Measurements from ENCODE around the gene TMEM213. TPM values are rescaled to one million over a fixed set of nuclear protein-coding genes. Genes with fewer than 3 reads are reported as not detected.
"Not testable (repeated sequence)": the region's sequence is repeated elsewhere in the genome, so short reads cannot be mapped to it uniquely, and the experiment has no call there.

Gene TMEM213
- total RNA-seq, 1 donor from 2014 or later, result not detected

DNA sequence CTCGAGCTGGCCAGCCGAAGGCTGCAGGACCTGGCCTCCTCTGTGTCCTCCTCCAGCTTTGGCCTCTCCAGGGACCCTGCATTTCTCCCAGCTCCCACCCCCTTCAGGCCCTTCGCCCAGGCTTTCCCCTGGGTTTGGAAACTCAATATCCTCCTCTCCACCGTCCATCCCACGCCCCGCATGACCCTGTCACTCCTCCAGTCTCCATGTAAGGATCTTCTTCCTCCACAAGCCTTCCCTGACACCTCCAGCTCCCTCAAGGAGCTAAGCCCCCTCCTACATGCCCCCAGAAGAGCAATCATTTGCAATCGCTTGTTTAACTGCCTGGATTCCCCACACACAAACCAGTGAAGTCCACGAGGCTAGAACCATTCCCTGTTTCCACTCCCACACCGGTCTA lies 24.6 kb upstream of the TMEM213 start:
- Mint-ChIP-seq H3K4me3 (no peak overlapping the region), H3K4me1 (peaks cover 3% of the 10 kb centered on the region), H3K27me3 (peaks cover 11% of the 10 kb centered on the region), H3K27ac (no peak overlapping the region), H3K9me3 (no peaks in the 10 kb centered on the region), H3K36me3 (ENCODE audit: low read depth) (no peaks in the 10 kb centered on the region)
- intact Hi-C loops (cut with micrococcal nuclease), result no loop called here
- no peak for DNase-seq

DNA sequence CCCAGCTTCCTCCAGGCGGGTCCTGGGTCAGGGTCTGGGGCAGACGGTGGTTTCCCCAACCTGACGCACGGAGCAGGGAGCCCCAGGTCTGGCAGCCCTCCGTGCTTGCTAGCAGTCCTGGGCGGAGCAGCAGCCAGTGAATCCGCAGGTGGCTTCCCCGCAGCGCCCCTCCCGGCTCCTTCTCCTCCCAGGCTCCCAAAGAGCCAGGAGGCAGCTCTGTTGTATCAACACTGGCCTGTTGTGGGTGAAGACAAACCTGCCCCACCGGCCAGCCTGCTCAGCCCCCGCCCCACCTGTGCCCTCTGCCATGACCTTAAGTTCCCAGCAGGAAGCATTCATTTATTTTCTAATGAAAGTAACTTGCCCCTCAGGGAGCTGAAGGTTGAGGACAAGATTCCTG lies 24.0 kb upstream of the TMEM213 start:
- peaks cover 3% of the 10 kb centered on the region for H3K4me1 Mint-ChIP-seq

DNA sequence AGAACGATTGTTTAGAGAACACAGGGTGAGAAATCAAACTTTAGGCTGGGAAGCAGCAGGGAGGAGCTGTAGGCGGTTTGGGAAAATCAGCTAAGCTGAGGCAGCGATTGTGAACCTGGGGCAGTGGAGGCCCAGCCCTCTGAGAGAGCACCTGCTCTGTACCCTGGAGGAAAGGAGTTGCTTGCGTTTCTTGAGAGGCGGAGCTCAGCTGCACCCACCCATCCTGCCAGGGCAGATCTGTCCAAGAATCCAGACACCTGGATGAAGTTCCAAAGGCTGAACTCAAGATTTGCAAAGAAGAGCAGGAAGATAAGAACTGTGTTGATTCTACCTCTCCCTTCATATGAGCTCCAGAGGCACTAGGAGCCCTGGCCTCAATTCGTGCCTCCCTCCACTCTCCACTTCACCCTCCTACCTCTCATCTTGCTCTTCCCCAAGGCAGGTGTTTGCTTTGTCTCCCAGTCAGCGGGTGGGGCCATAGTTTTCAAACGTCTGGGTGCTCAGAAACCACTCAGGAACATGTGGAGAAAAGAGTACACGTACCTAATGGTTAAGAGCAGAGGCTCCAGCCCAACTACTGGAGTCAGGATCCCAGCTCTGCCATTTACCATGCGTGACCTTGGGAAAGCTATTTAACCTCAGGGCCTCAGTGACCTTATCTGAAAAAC lies 21.5 kb upstream of the TMEM213 start:
- Mint-ChIP-seq H3K4me1 (peaks cover 3% of the 10 kb centered on the region), H3K4me3 (no peak overlapping the region), H3K27me3 (peaks cover 3% of the 10 kb centered on the region), H3K27ac (no peak overlapping the region), H3K36me3 (ENCODE audit: low read depth) (no peaks in the 10 kb centered on the region), H3K9me3 (no peaks in the 10 kb centered on the region)
- intact Hi-C loops (cut with micrococcal nuclease), result no loop called here
- no peak for DNase-seq

More for the DNA sequence above, 24.0 kb upstream of the TMEM213 start:
- Mint-ChIP-seq H3K27me3 (peaks cover 11% of the 10 kb centered on the region), H3K27ac (no peak overlapping the region), H3K4me3 (no peak overlapping the region), H3K36me3 (ENCODE audit: low read depth) (no peaks in the 10 kb centered on the region), H3K9me3 (no peaks in the 10 kb centered on the region)
- no peak for DNase-seq
- intact Hi-C loops (cut with micrococcal nuclease), result no loop called here

GRCh38 chr7:138781004-138781403 lies 16.8 kb upstream of the TMEM213 start:
- H3K9me3 Mint-ChIP-seq, result peaks cover 7% of the 10 kb centered on the region
- peaks cover 3% of the 10 kb centered on the region for H3K27me3 Mint-ChIP-seq
- no peak overlapping the region for H3K4me3 Mint-ChIP-seq
- no peak overlapping the region for H3K27ac Mint-ChIP-seq
- no peaks in the 10 kb centered on the region for H3K36me3 Mint-ChIP-seq (ENCODE audit: low read depth)
- no peak for DNase-seq
- H3K4me1 Mint-ChIP-seq, result no peaks in the 10 kb centered on the region
- intact Hi-C loops (cut with micrococcal nuclease), result no loop called here

GRCh38 chr7:138784692-138785091 lies 13.1 kb upstream of the TMEM213 start:
- H3K4me3 Mint-ChIP-seq, result no peak overlapping the region

GRCh38 chr7:138785587-138786437 lies 12.0 kb upstream of the TMEM213 start:
- DNase-seq, result no peak
- no peaks in the 10 kb centered on the region for H3K4me1 Mint-ChIP-seq
- peaks cover 3% of the 10 kb centered on the region for H3K27me3 Mint-ChIP-seq
- intact Hi-C loops (cut with micrococcal nuclease), result no loop called here
- peaks cover 12% of the 10 kb centered on the region for H3K9me3 Mint-ChIP-seq
- no peaks in the 10 kb centered on the region for H3K36me3 Mint-ChIP-seq (ENCODE audit: low read depth)
- no peak overlapping the region for H3K4me3 Mint-ChIP-seq
- H3K27ac Mint-ChIP-seq, result no peak overlapping the region

More at GRCh38 chr7:138784692-138785091, 13.1 kb upstream of the TMEM213 start:
- no peaks in the 10 kb centered on the region for H3K36me3 Mint-ChIP-seq (ENCODE audit: low read depth)
- no peak overlapping the region for H3K27ac Mint-ChIP-seq
- intact Hi-C loops (cut with micrococcal nuclease), result no loop called here
- no peaks in the 10 kb centered on the region for H3K4me1 Mint-ChIP-seq
- peaks cover 12% of the 10 kb centered on the region for H3K9me3 Mint-ChIP-seq
- H3K27me3 Mint-ChIP-seq, result peaks cover 3% of the 10 kb centered on the region
- DNase-seq, result no peak

GRCh38 chr7:138796038-138796615 lies 1.7 kb upstream of the TMEM213 start:
- Mint-ChIP-seq H3K4me3 (no peak overlapping the region), H3K4me1 (peaks cover 12% of the 10 kb centered on the region), H3K9me3 (peaks cover 4% of the 10 kb centered on the region), H3K27ac (no peak overlapping the region), H3K36me3 (ENCODE audit: low read depth) (no peaks in the 10 kb centered on the region), H3K27me3 (peaks cover 9% of the 10 kb centered on the region)
- intact Hi-C loops (cut with micrococcal nuclease), result no loop called here
- no peak for DNase-seq

GRCh38 chr7:138797046-138797445 lies 748 bp upstream of the TMEM213 start:
- H3K36me3 Mint-ChIP-seq (ENCODE audit: low read depth); intact Hi-C loops (cut with micrococcal nuclease); H3K4me3 Mint-ChIP-seq; DNase-seq; H3K27ac Mint-ChIP-seq; H3K9me3 Mint-ChIP-seq; H3K27me3 Mint-ChIP-seq: not testable (repeated sequence)
- peaks cover 12% of the 10 kb centered on the region for H3K4me1 Mint-ChIP-seq

GRCh38 chr7:138798836-138799235 lies 1.0 kb downstream of the TMEM213 start:
- peaks cover 12% of the 10 kb centered on the region for H3K4me1 Mint-ChIP-seq
- H3K27me3 Mint-ChIP-seq, result peaks cover 8% of the 10 kb centered on the region
- peak overlapping the region; percentile 6 for H3K27ac Mint-ChIP-seq
- H3K4me3 Mint-ChIP-seq, result no peak overlapping the region
- no peaks in the 10 kb centered on the region for H3K36me3 Mint-ChIP-seq (ENCODE audit: low read depth)
- no peak for DNase-seq
- no peaks in the 10 kb centered on the region for H3K9me3 Mint-ChIP-seq
- intact Hi-C loops (cut with micrococcal nuclease), result no loop called here

DNA sequence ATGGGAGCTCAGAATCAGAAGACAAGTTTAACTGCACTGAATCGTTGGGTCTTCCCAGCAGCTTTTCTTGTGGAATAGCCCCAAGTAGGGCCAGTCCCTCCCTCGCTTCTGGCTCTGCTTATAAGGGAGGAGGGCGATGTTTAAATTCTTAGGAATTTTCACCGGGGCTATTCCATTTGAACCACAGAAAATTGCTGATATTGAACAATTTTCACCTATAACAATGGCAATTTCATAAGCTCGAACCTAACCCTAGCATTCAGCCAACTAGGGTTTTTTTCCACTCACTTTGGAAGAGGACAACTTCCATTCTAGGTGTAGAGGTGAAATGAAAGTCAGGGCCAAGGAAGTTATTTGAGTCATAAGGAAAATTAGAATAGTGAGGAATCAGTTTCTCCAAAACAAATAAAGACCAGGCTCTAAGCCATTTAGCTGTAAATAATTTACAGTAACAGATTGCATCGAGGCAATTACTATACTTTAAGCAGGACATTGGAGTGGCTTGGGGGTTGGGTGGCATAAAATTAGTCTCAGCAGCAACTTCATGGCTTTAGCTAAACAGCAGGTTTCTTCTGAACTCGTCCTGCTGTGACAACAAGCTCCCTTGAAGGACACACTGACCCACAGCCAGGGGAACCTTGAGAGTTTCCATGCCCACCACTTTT lies 1.7 kb downstream of the TMEM213 start:
- H3K4me3 Mint-ChIP-seq, result no peak overlapping the region
- peaks cover 12% of the 10 kb centered on the region for H3K4me1 Mint-ChIP-seq
- H3K27me3 Mint-ChIP-seq, result peaks cover 8% of the 10 kb centered on the region
- DNase-seq, result no peak
- H3K9me3 Mint-ChIP-seq, result no peaks in the 10 kb centered on the region
- no peak overlapping the region for H3K27ac Mint-ChIP-seq
- H3K36me3 Mint-ChIP-seq (ENCODE audit: low read depth), result no peaks in the 10 kb centered on the region
- intact Hi-C loops (cut with micrococcal nuclease), result no loop called here

DNA sequence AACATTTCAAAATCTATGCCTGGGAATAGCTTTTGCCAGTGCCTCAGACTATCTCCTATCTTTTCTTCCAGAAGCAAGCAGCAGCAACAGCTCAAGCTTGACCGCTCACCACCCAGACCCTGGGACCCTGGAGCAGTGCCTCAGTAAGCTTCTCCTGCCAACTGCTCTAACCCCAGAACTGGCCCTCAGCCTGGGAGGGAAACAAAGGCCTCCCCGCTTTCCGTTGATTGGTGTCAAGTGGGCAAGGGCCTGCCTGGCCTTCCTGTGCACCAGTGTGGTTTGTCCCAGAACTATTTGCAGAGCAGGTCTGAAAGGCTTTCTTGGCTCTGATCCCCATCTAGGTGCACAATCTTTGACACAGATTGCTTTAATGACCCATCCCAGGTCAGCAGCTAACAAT lies 3.5 kb downstream of the TMEM213 start:
- Mint-ChIP-seq H3K36me3 (ENCODE audit: low read depth) (no peaks in the 10 kb centered on the region), H3K27ac (no peak overlapping the region), H3K4me1 (peaks cover 12% of the 10 kb centered on the region), H3K27me3 (peaks cover 10% of the 10 kb centered on the region), H3K9me3 (no peaks in the 10 kb centered on the region), H3K4me3 (no peak overlapping the region)
- intact Hi-C loops (cut with micrococcal nuclease), result no loop called here
- no peak for DNase-seq

- Mint-ChIP-seq H3K27me3 (peaks cover 10% of the 10 kb centered on the region), H3K27ac (no peak overlapping the region), H3K4me1 (peaks cover 7% of the 10 kb centered on the region), H3K9me3 (no peaks in the 10 kb centered on the region), H3K36me3 (ENCODE audit: low read depth) (no peaks in the 10 kb centered on the region), H3K4me3 (no peak overlapping the region)
- no peak for DNase-seq
- intact Hi-C loops (cut with micrococcal nuclease), result no loop called here
Measured at GRCh38 chr7:138802706-138803105, 4.9 kb downstream of the TMEM213 start.

GRCh38 chr7:138804618-138805017 lies 6.8 kb downstream of the TMEM213 start:
- no peak overlapping the region for H3K4me3 Mint-ChIP-seq
- H3K27ac Mint-ChIP-seq, result no peak overlapping the region
- peaks cover 2% of the 10 kb centered on the region for H3K27me3 Mint-ChIP-seq
- H3K36me3 Mint-ChIP-seq (ENCODE audit: low read depth), result no peaks in the 10 kb centered on the region
- no peak for DNase-seq
- H3K9me3 Mint-ChIP-seq, result no peaks in the 10 kb centered on the region
- H3K4me1 Mint-ChIP-seq, result no peaks in the 10 kb centered on the region
- intact Hi-C loops (cut with micrococcal nuclease), result no loop called here

DNA sequence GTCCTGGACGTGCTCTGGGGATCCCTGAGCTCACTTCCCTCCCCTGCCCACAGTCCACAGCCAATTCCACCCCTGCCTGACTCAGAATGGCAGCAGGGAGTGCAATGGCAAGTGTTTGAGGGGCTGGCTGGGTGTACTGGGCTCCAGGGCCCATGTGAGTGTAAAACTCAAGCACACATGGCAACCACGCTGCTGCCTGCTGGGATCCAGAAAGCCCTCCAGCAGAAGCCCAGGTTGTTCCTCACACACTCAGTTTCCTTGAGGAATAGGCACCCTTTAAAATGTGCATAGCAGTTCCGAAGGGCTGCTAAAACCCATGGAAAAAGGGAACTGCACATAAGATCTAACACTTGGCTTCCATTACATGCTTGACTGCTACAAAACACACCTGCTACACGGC lies 11.6 kb downstream of the TMEM213 start:
- Mint-ChIP-seq H3K9me3 (no peaks in the 10 kb centered on the region), H3K36me3 (ENCODE audit: low read depth) (peaks cover 2% of the 10 kb centered on the region), H3K27ac (no peak overlapping the region), H3K4me1 (peaks cover 9% of the 10 kb centered on the region), H3K27me3 (peaks cover 4% of the 10 kb centered on the region), H3K4me3 (no peak overlapping the region)
- DNase-seq, result no peak
- intact Hi-C loops (cut with micrococcal nuclease), result no loop called here

Data from activated CD4-positive, alpha-beta T cell treated with anti-CD3 and anti-CD28 coated beads, Interleukin-2, amount 10 ng/mL, durations not matched to agents 24 days and 14 days (primary cell).